HepG2 (cell line): ENCODE data around the gene RBM6. TPM values are rescaled to one million over a fixed set of nuclear protein-coding genes. Genes with fewer than 3 reads are reported as not detected.
A peak's percentile ranks its signal among the peaks of the same experiment; 100 is the strongest.

Source experiments
- ATAC-seq: fragments of 200-7000 bp; cut with Tn5 transposase; 3 replicates; pipeline ENCODE4 v1.9.1; 2020; ENCODE audit warnings: mild to moderate bottlenecking, moderate library complexity
- BruUV-seq: library from RNA; stranded (reverse); fragments of 400-500 nt; replicated peaks from 2 replicates; lab custom pipeline; 2021; lab: Mats Ljungman, UMichigan
- CTCF ChIA-PET: fragments of 300-600 bp; formaldehyde crosslinking; extraction: SDS; loops from one replicate; lab custom pipeline; 2021; ENCODE audit warnings: low total read pairs, inconsistent platforms, low intra/inter-chr PET ratio; lab: Yijun Ruan, JAX
- POLR2A ChIA-PET: fragments of 350-600 bp; sonication (Branson Sonifier 250); formaldehyde crosslinking; loops from one replicate; lab custom pipeline; 2020; ENCODE audit warnings: antibody characterized with exemption, inconsistent platforms; lab: Yijun Ruan, JAX
- DNase-seq: peaks from one replicate; pipeline ENCODE4 v3.0.0-alpha.2; 2015; ENCODE audit warnings: low spot score
- FAIRE-seq: peaks from 3 replicates; lab custom pipeline; 2011; peaks lifted over from hg19 to GRCh38; lab: Jason Lieb, UNC
- H2AFZ ChIP-seq: one replicate; pipeline ENCODE4 v1.6.1; 2011; ENCODE audit warnings: low read length, inconsistent platforms
- H3K27ac ChIP-seq: fragments of 300-600 bp; 3 replicates; pipeline ENCODE4 v1.8.0; 2011; ENCODE audit warnings: mixed run types, mild to moderate bottlenecking, mixed read lengths, low read length, inconsistent platforms; ENCODE audit not compliant: insufficient read depth; ENCODE audit errors: extremely low read length
- H3K27me3 ChIP-seq, 2 experiments: fragments of 200-600 bp in 1 of 2; 2 replicates in 1 of 2; 3 replicates in 1 of 2; pipeline versions ENCODE4 v1.6.0 to v1.8.0; 2011; ENCODE audit warnings: low read length in 2 of 2, mild to moderate bottlenecking in 2 of 2, moderate library complexity in 2 of 2, inconsistent platforms in 1 of 2; ENCODE audit not compliant: insufficient read depth in 2 of 2, control insufficient read depth in 1 of 2
- H3K36me3 ChIP-seq, 2 experiments: fragments of 200-600 bp in 1 of 2; replicated peaks in 1 of 2; 2 replicates in 1 of 2; 3 replicates in 1 of 2; pipeline versions ENCODE4 v1.5.1 to v1.8.0; 2011; ENCODE audit warnings: low read length in 2 of 2, inconsistent platforms in 1 of 2; ENCODE audit not compliant: insufficient read depth in 2 of 2, control insufficient read depth in 1 of 2
- H3K4me1 ChIP-seq: 2 replicates; pipeline ENCODE4 v1.5.1; 2012; ENCODE audit warnings: low read length, inconsistent platforms; ENCODE audit not compliant: insufficient read depth
- H3K4me2 ChIP-seq: 2 replicates; pipeline ENCODE4 v1.6.0; 2011; ENCODE audit warnings: low read depth, low read length, inconsistent platforms
- H3K4me3 ChIP-seq, 3 experiments: fragments of 200-600 bp in 1 of 3; sonication (generic), shearing (Covaris generic) in 1 of 3; replicated peaks in 1 of 3; 2 replicates each; pipeline ENCODE4 v1.5.1; 2011 to 2016; ENCODE audit warnings: low read length in 3 of 3, inconsistent platforms in 2 of 3, low read depth in 2 of 3, mild to moderate bottlenecking in 2 of 3, control low read depth in 1 of 3, mixed read lengths in 1 of 3; ENCODE audit not compliant: insufficient read depth in 1 of 3
- H3K79me2 ChIP-seq: one replicate; pipeline ENCODE4 v1.6.1; 2011; ENCODE audit warnings: low read length, inconsistent platforms; ENCODE audit not compliant: insufficient read depth
- H3K9ac ChIP-seq: 2 replicates; pipeline ENCODE4 v1.6.0; 2011; ENCODE audit warnings: mild to moderate bottlenecking, low read depth, low read length, inconsistent platforms; ENCODE audit not compliant: insufficient read depth
- H3K9me3 ChIP-seq: 2 replicates; pipeline ENCODE4 v1.5.1; 2012; ENCODE audit warnings: mild to moderate bottlenecking, low read length
- H4K20me1 ChIP-seq: 2 replicates; pipeline ENCODE4 v1.6.0; 2011; ENCODE audit warnings: inconsistent platforms, mild to moderate bottlenecking, low read length, moderate library complexity; ENCODE audit not compliant: insufficient read depth
- BRD4 ChIP-seq: sonication (generic); formaldehyde crosslinking; IDR thresholded peaks from 2 replicates; pipeline ENCODE4 v1.4.0; 2020; ENCODE audit warnings: missing genetic modification reagents
- GRHL1 ChIP-seq: sonication (generic); formaldehyde crosslinking; conservative IDR thresholded peaks from 2 replicates; pipeline ENCODE4 v1.8.0; 2022; ENCODE audit warnings: missing genetic modification reagents
- HIC2 ChIP-seq: sonication (generic); formaldehyde crosslinking; IDR thresholded peaks from 2 replicates; pipeline ENCODE4 v1.9.0; 2022; ENCODE audit warnings: low read depth, missing genetic modification reagents
- HNF4A ChIP-seq: sonication (generic); formaldehyde crosslinking; IDR thresholded peaks from 2 replicates; pipeline ENCODE4 v1.4.0; 2020; ENCODE audit warnings: missing genetic modification reagents
- MTA1 ChIP-seq: sonication (generic); formaldehyde crosslinking; IDR thresholded peaks from 2 replicates; pipeline ENCODE4 v1.4.0; 2020; ENCODE audit warnings: missing genetic modification reagents, mild to moderate bottlenecking, borderline replicate concordance
- RARG ChIP-seq: sonication (generic); formaldehyde crosslinking; IDR thresholded peaks from 2 replicates; pipeline ENCODE4 v1.4.0; 2020; ENCODE audit warnings: low read depth, mild to moderate bottlenecking, missing genetic modification reagents
- SALL1 ChIP-seq: sonication (generic); formaldehyde crosslinking; IDR thresholded peaks from 2 replicates; pipeline ENCODE4 v1.8.0; 2022; ENCODE audit warnings: mild to moderate bottlenecking, missing genetic modification reagents
- TERF1 ChIP-seq: sonication (generic); formaldehyde crosslinking; IDR thresholded peaks from 2 replicates; pipeline ENCODE4 v1.8.0; 2022; ENCODE audit warnings: mild to moderate bottlenecking, missing genetic modification reagents, moderate library complexity
- THAP7 ChIP-seq: sonication (generic); formaldehyde crosslinking; IDR thresholded peaks from 2 replicates; pipeline ENCODE4 v1.8.1; 2023; ENCODE audit warnings: mild to moderate bottlenecking, missing genetic modification reagents
- ZBTB37 ChIP-seq: sonication (generic); formaldehyde crosslinking; IDR thresholded peaks from 2 replicates; pipeline ENCODE4 v1.4.0; 2020; ENCODE audit warnings: mild to moderate bottlenecking, missing genetic modification reagents
- ZFY ChIP-seq: sonication (generic); formaldehyde crosslinking; IDR thresholded peaks from 2 replicates; pipeline ENCODE4 v1.4.0; 2020; ENCODE audit warnings: missing genetic modification reagents
- ZMYM3 ChIP-seq: sonication (generic); formaldehyde crosslinking; IDR thresholded peaks from 2 replicates; pipeline ENCODE4 v1.5.1; 2020; ENCODE audit warnings: mild to moderate bottlenecking, missing genetic modification reagents
- ZNF343 ChIP-seq: sonication (generic); formaldehyde crosslinking; IDR thresholded peaks from 2 replicates; pipeline ENCODE4 v1.4.0; 2020; ENCODE audit warnings: mild to moderate bottlenecking, missing genetic modification reagents
- ZNF784 ChIP-seq: sonication (generic); formaldehyde crosslinking; IDR thresholded peaks from 2 replicates; pipeline ENCODE4 v1.5.1; 2020; ENCODE audit warnings: missing genetic modification reagents, mild to moderate bottlenecking, borderline replicate concordance
- WGBS: methylation state at CpG from one replicate; pipeline ENCODE4 v1.1.6; 2017; ENCODE audit warnings: low lambda C conversion rate; 5-methylcytosine and 5-hydroxymethylcytosine counted together
- in situ Hi-C: cut with HindIII; loops from 2 replicates; pipeline ENCODE4 v1.10.0; 2017; ENCODE audit warnings: low pct_unique_long_range_greater_than_20kb; ENCODE audit not compliant: extremely low pct_ligation_motif_present
- intact Hi-C: fragments of 100-400 bp; cut with micrococcal nuclease; formaldehyde crosslinking; loops from one replicate; pipeline ENCODE4 v1.10.0; 2022; ENCODE audit not compliant: unreplicated experiment
- polyA plus RNA-seq, 8 experiments: library from polyadenylated mRNA; depleted of rRNA in 3 of 8; stranded (reverse) in 7 of 8; unstranded in 1 of 8; fragments of >200 nt; fragmentation: Illumina TruSeq in 4 of 8; extraction: Trizol in 4 of 8; gene quantifications; 2 replicates each; pipeline versions ENCODE4 v1.2.1 to v1.2.3, GENCODE V29; 2011 to 2016; ENCODE audit warnings: low read depth in 4 of 8, missing spikeins in 1 of 8, mixed read lengths in 1 of 8; ENCODE audit not compliant: insufficient read depth in 1 of 8
- total RNA-seq, 5 experiments: library from RNA; depleted of rRNA; stranded (reverse); fragments of >200 nt; fragmentation: Illumina TruSeq; extraction: Trizol; gene quantifications; 2 replicates each; pipeline ENCODE4 v1.2.3, GENCODE V29; 2016; ENCODE audit warnings: low read depth in 1 of 5

The RBM6 gene
- total and polyA plus RNA-seq, 2 of the 13 experiments (the other 11 are each of a cell fraction or from before 2014, with no cell fraction given): 72.7 to 86.1 TPM

- H3K4me2 ChIP-seq: peak overlapping the region; percentile 85
- ChIA-PET CTCF (no interaction called here), POLR2A (interaction anchor here (0.7 to 3.0 kb wide), 6 partner anchors 11 to 133 kb away, joined by 3 to 93 read pairs (median 5); partner anchors contain the start of genes INKA1, RBM6 and UBA7)
- BruUV-seq: no TSS peak
- H4K20me1 ChIP-seq: no peaks in the 10 kb centered on the region
- H3K27me3 ChIP-seq: no peaks in the 10 kb centered on the region
- TF ChIP-seq TERF1 (0 out of 2 replicates have a peak, but pooled peaks have one; percentile 64), ZBTB37 (no peak), RARG (CRISPR knock-in tag) (no peak), ZNF784 (CRISPR knock-in tag) (no peak), BRD4 (CRISPR knock-in tag) (0 out of 2 replicates have a peak, but pooled peaks have one; percentile 38), GRHL1 (CRISPR knock-in tag) (no peak), ZFY (CRISPR knock-in tag) (peak; percentile 33; the same call in 1 of the 2 replicates), THAP7 (CRISPR knock-in tag) (peak; percentile 93), SALL1 (CRISPR knock-in tag) (0 out of 2 replicates have a peak, but pooled peaks have one; percentile 7), HNF4A (CRISPR knock-in tag) (peak; percentile 55; the same call in 1 of the 2 replicates), MTA1 (CRISPR knock-in tag) (0 out of 2 replicates have a peak, but pooled peaks have one; percentile 32), HIC2 (CRISPR knock-in tag) (0 out of 2 replicates have a peak, but pooled peaks have one; percentile 48), ZMYM3 (CRISPR knock-in tag) (0 out of 2 replicates have a peak, but pooled peaks have one; percentile 48), ZNF343 (CRISPR knock-in tag) (0 out of 2 replicates have a peak, but pooled peaks have one; percentile 32)
- intact Hi-C loops: no loop called here
- DNase-seq (no peak), FAIRE-seq (no peak), ATAC-seq (no peak)
- H3K9ac ChIP-seq: peak overlapping the region; percentile 66
- no peak overlapping the region for H2AFZ ChIP-seq
- H3K79me2 ChIP-seq: no peaks in the 10 kb centered on the region
- H3K9me3 ChIP-seq: no peaks in the 10 kb centered on the region
- H3K36me3 ChIP-seq: no peaks in the 10 kb centered on the region
- H3K27ac ChIP-seq: peak overlapping the region; percentile 30
- H3K4me1 ChIP-seq: peaks cover 59% of the 10 kb centered on the region
- H3K4me3 ChIP-seq: peak overlapping the region; percentile 68 to 83 (median 70); a peak in 5 of 6 replicates
- in situ Hi-C loops: no loop called here
- 28% methylated on average over 5 of the region's 5 CpGs for WGBS
Measured at GRCh38 chr3:49928481-49929017, 11.4 kb upstream of the RBM6 start.
